Measurements from ENCODE around the gene ALX4. TPM values are rescaled to one million over a fixed set of nuclear protein-coding genes. Genes with fewer than 3 reads are reported as not detected.

ALX4 gene
- total RNA-seq, 6 experiments from 2014 or later: not detected

GRCh38 chr11:44282620-44283019 is 27.3 kb downstream of the ALX4 start:
- ATAC-seq: no peak
- TF ChIP-seq POLR2A (IDR thresholded peaks at IDR 0.05): no peak
- TF ChIP-seq, protein P1, sequence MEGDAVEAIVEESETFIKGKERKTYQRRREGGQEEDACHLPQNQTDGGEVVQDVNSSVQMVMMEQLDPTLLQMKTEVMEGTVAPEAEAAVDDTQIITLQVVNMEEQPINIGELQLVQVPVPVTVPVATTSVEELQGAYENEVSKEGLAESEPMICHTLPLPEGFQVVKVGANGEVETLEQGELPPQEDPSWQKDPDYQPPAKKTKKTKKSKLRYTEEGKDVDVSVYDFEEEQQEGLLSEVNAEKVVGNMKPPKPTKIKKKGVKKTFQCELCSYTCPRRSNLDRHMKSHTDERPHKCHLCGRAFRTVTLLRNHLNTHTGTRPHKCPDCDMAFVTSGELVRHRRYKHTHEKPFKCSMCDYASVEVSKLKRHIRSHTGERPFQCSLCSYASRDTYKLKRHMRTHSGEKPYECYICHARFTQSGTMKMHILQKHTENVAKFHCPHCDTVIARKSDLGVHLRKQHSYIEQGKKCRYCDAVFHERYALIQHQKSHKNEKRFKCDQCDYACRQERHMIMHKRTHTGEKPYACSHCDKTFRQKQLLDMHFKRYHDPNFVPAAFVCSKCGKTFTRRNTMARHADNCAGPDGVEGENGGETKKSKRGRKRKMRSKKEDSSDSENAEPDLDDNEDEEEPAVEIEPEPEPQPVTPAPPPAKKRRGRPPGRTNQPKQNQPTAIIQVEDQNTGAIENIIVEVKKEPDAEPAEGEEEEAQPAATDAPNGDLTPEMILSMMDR (IDR thresholded peaks at IDR 0.05): no peak
- 78% methylated on average over 5 of the region's 5 CpGs for WGBS (ENCODE audit: insufficient coverage, low coverage, low lambda C conversion rate, missing lambda C conversion rate)

GRCh38 chr11:44281151-44281550 is 28.8 kb downstream of the ALX4 start:
- Histone ChIP-seq H3K36me3 (no peaks in the 10 kb centered on the region), H3K27me3 (no peaks in the 10 kb centered on the region), H3K4me3 (no peak overlapping the region), H3K27ac (no peak overlapping the region), H3K9me3 (no peaks in the 10 kb centered on the region), H3K4me1 (no peaks in the 10 kb centered on the region)
- TF ChIP-seq, protein P1 (IDR thresholded peaks at IDR 0.05): no peak
- TF ChIP-seq POLR2A (IDR thresholded peaks at IDR 0.05): no peak
- WGBS (ENCODE audit: insufficient coverage, low coverage, low lambda C conversion rate, missing lambda C conversion rate): 91% methylated on average over 9 of the region's 9 CpGs
- intact Hi-C loops (cut with DNase I): no loop called here
- DNase-seq: no peak
- ATAC-seq: no peak

More at GRCh38 chr11:44282620-44283019, 27.3 kb downstream of the ALX4 start:
- H3K27me3 ChIP-seq: no peaks in the 10 kb centered on the region
- H3K27ac ChIP-seq: no peak overlapping the region
- DNase-seq: no peak
- H3K9me3 ChIP-seq: no peaks in the 10 kb centered on the region
- H3K4me3 ChIP-seq: no peak overlapping the region
- H3K36me3 ChIP-seq: no peaks in the 10 kb centered on the region
- no peaks in the 10 kb centered on the region for H3K4me1 ChIP-seq
- intact Hi-C loops (cut with DNase I): no loop called here

DNA sequence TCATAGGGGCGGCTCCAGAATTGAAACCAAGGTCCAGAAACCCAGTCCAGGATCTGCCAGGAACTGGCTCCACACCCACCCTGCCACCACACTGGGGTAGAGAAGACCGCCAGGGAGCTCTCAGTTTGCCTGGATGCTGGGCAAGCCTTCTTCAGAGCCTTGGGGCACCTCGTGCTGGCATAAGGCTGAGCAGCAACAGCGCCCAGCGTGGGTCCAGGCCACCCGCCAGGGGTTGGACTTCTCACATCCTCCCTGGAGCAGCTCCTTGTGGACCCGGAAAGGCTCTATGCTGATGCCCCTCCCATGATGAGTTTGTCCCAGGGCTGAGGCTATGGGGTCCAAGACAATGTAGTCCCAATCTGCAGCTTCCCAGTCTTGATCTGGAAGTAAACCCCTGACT is 29.7 kb downstream of the ALX4 start:
- H3K27me3 ChIP-seq: no peaks in the 10 kb centered on the region
- DNase-seq: no peak
- no peaks in the 10 kb centered on the region for H3K36me3 ChIP-seq
- no peak for TF ChIP-seq POLR2A (IDR thresholded peaks at IDR 0.05)
- TF ChIP-seq, protein P1 (IDR thresholded peaks at IDR 0.05): no peak
- no peak overlapping the region for H3K27ac ChIP-seq
- no CpG with 5 or more reads among the region's 7 CpGs for WGBS (ENCODE audit: insufficient coverage, low coverage, low lambda C conversion rate, missing lambda C conversion rate)
- H3K4me1 ChIP-seq: no peaks in the 10 kb centered on the region
- no peak for ATAC-seq
- no peaks in the 10 kb centered on the region for H3K9me3 ChIP-seq
- intact Hi-C loops (cut with DNase I): no loop called here
- no peak overlapping the region for H3K4me3 ChIP-seq

DNA sequence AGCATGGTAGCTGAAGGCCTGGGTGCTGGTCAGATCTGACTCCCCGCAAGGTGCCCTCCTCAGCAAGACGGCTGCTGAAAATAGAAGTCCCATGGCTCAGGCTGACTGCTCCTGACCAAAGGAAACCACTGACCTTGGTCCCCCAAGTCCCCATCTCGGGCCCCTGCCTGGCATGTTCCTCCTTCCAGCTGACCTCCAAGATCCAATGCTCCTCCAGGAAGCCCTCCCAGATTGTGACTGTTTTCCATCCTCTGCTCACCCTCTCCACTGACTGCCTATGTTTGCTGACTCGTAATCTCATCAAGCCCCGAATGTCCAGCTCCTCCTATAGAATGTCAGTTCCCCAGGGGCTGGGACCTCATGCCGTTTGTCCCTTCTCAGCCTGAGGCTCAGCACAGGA is 30.5 kb downstream of the ALX4 start:
- 43% methylated on average over 4 of the region's 6 CpGs for WGBS (ENCODE audit: insufficient coverage, low coverage, low lambda C conversion rate, missing lambda C conversion rate)
- Histone ChIP-seq H3K36me3 (no peaks in the 10 kb centered on the region), H3K9me3 (no peaks in the 10 kb centered on the region), H3K4me1 (no peaks in the 10 kb centered on the region), H3K27me3 (no peaks in the 10 kb centered on the region), H3K4me3 (no peak overlapping the region), H3K27ac (no peak overlapping the region)
- ATAC-seq: no peak
- intact Hi-C loops (cut with DNase I): loop anchor here in 1 of 2 donors (5.0 kb wide), 1 partner anchor 258 kb away; no protein-coding TSS in a partner anchor
- TF ChIP-seq, protein P1 (IDR thresholded peaks at IDR 0.05): no peak
- no peak for TF ChIP-seq POLR2A (IDR thresholded peaks at IDR 0.05)
- DNase-seq: no peak
